HepG2 (cell line): ENCODE data around the gene NEU4. TPM values are rescaled to one million over a fixed set of nuclear protein-coding genes. Genes with fewer than 3 reads are reported as not detected.

Experiments
- ATAC-seq: fragments of 200-7000 bp; cut with Tn5 transposase; 3 replicates; pipeline ENCODE4 v1.9.1; 2020; ENCODE audit warnings: mild to moderate bottlenecking, moderate library complexity
- BruUV-seq: library from RNA; stranded (reverse); fragments of 400-500 nt; replicated peaks from 2 replicates; lab custom pipeline; 2021; lab: Mats Ljungman, UMichigan
- CTCF ChIA-PET: fragments of 300-600 bp; formaldehyde crosslinking; extraction: SDS; loops from one replicate; lab custom pipeline; 2021; ENCODE audit warnings: low total read pairs, inconsistent platforms, low intra/inter-chr PET ratio; lab: Yijun Ruan, JAX
- POLR2A ChIA-PET: fragments of 350-600 bp; sonication (Branson Sonifier 250); formaldehyde crosslinking; loops from one replicate; lab custom pipeline; 2020; ENCODE audit warnings: antibody characterized with exemption, inconsistent platforms; lab: Yijun Ruan, JAX
- DNase-seq: peaks from one replicate; pipeline ENCODE4 v3.0.0-alpha.2; 2015; ENCODE audit warnings: low spot score
- FAIRE-seq: peaks from 3 replicates; lab custom pipeline; 2011; peaks lifted over from hg19 to GRCh38; lab: Jason Lieb, UNC
- H2AFZ ChIP-seq: one replicate; pipeline ENCODE4 v1.6.1; 2011; ENCODE audit warnings: low read length, inconsistent platforms
- H3K27ac ChIP-seq: fragments of 300-600 bp; 3 replicates; pipeline ENCODE4 v1.8.0; 2011; ENCODE audit warnings: mixed run types, mild to moderate bottlenecking, mixed read lengths, low read length, inconsistent platforms; ENCODE audit not compliant: insufficient read depth; ENCODE audit errors: extremely low read length
- H3K27me3 ChIP-seq, 2 experiments: fragments of 200-600 bp in 1 of 2; 2 replicates in 1 of 2; 3 replicates in 1 of 2; pipeline versions ENCODE4 v1.6.0 to v1.8.0; 2011; ENCODE audit warnings: low read length in 2 of 2, mild to moderate bottlenecking in 2 of 2, moderate library complexity in 2 of 2, inconsistent platforms in 1 of 2; ENCODE audit not compliant: insufficient read depth in 2 of 2, control insufficient read depth in 1 of 2
- H3K36me3 ChIP-seq, 2 experiments: fragments of 200-600 bp in 1 of 2; replicated peaks in 1 of 2; 2 replicates in 1 of 2; 3 replicates in 1 of 2; pipeline versions ENCODE4 v1.5.1 to v1.8.0; 2011; ENCODE audit warnings: low read length in 2 of 2, inconsistent platforms in 1 of 2; ENCODE audit not compliant: insufficient read depth in 2 of 2, control insufficient read depth in 1 of 2
- H3K4me1 ChIP-seq: 2 replicates; pipeline ENCODE4 v1.5.1; 2012; ENCODE audit warnings: low read length, inconsistent platforms; ENCODE audit not compliant: insufficient read depth
- H3K4me2 ChIP-seq: 2 replicates; pipeline ENCODE4 v1.6.0; 2011; ENCODE audit warnings: low read depth, low read length, inconsistent platforms
- H3K4me3 ChIP-seq, 3 experiments: fragments of 200-600 bp in 1 of 3; sonication (generic), shearing (Covaris generic) in 1 of 3; replicated peaks in 1 of 3; 2 replicates each; pipeline ENCODE4 v1.5.1; 2011 to 2016; ENCODE audit warnings: low read length in 3 of 3, inconsistent platforms in 2 of 3, low read depth in 2 of 3, mild to moderate bottlenecking in 2 of 3, control low read depth in 1 of 3, mixed read lengths in 1 of 3; ENCODE audit not compliant: insufficient read depth in 1 of 3
- H3K79me2 ChIP-seq: one replicate; pipeline ENCODE4 v1.6.1; 2011; ENCODE audit warnings: low read length, inconsistent platforms; ENCODE audit not compliant: insufficient read depth
- H3K9ac ChIP-seq: 2 replicates; pipeline ENCODE4 v1.6.0; 2011; ENCODE audit warnings: mild to moderate bottlenecking, low read depth, low read length, inconsistent platforms; ENCODE audit not compliant: insufficient read depth
- H3K9me3 ChIP-seq: 2 replicates; pipeline ENCODE4 v1.5.1; 2012; ENCODE audit warnings: mild to moderate bottlenecking, low read length
- H4K20me1 ChIP-seq: 2 replicates; pipeline ENCODE4 v1.6.0; 2011; ENCODE audit warnings: inconsistent platforms, mild to moderate bottlenecking, low read length, moderate library complexity; ENCODE audit not compliant: insufficient read depth
- CHCHD3 ChIP-seq: sonication (generic); formaldehyde crosslinking; IDR thresholded peaks from 2 replicates; pipeline ENCODE4 v1.8.0; 2022; ENCODE audit warnings: mild to moderate bottlenecking, missing genetic modification reagents, moderate library complexity
- EEA1 ChIP-seq: sonication (generic); formaldehyde crosslinking; IDR thresholded peaks from 2 replicates; pipeline ENCODE4 v1.5.1; 2020; ENCODE audit warnings: mild to moderate bottlenecking, missing genetic modification reagents, borderline replicate concordance
- EZH2 ChIP-seq: conservative IDR thresholded peaks from 2 replicates; pipeline ENCODE4 v1.6.1; 2012; ENCODE audit warnings: mild to moderate bottlenecking, low read depth, low read length, moderate library complexity
- HNRNPL ChIP-seq: fragments of 200-400 bp; formaldehyde crosslinking; IDR thresholded peaks from 2 replicates; pipeline ENCODE4 v1.6.1; 2017; ENCODE audit warnings: mild to moderate bottlenecking, low read depth, low read length
- IKZF1 ChIP-seq: fragments of 450-650 bp; IDR thresholded peaks from 2 replicates; pipeline ENCODE4 v1.7.1; 2016
- JUN ChIP-seq: sonication (generic); formaldehyde crosslinking; IDR thresholded peaks from 2 replicates; pipeline ENCODE4 v1.4.0; 2020; ENCODE audit warnings: mild to moderate bottlenecking, missing genetic modification reagents
- KLF13 ChIP-seq: sonication (generic); formaldehyde crosslinking; IDR thresholded peaks from 2 replicates; pipeline ENCODE4 v1.4.0; 2020; ENCODE audit warnings: mild to moderate bottlenecking, missing genetic modification reagents
- KLF9 ChIP-seq: IDR thresholded peaks from 2 replicates; pipeline ENCODE4 v1.6.1; 2016; ENCODE audit warnings: low read depth
- NFKB2 ChIP-seq: sonication (generic); formaldehyde crosslinking; IDR thresholded peaks from 2 replicates; pipeline ENCODE4 v1.4.0; 2020; ENCODE audit warnings: missing genetic modification reagents, borderline replicate concordance
- SALL1 ChIP-seq: sonication (generic); formaldehyde crosslinking; IDR thresholded peaks from 2 replicates; pipeline ENCODE4 v1.8.0; 2022; ENCODE audit warnings: mild to moderate bottlenecking, missing genetic modification reagents
- TEAD3 ChIP-seq: optimal IDR thresholded peaks from 2 replicates; pipeline ENCODE3; 2016; ENCODE audit warnings: borderline replicate concordance
- ZBTB20 ChIP-seq: sonication (generic); formaldehyde crosslinking; IDR thresholded peaks from 2 replicates; pipeline ENCODE4 v1.8.1; 2023; ENCODE audit warnings: missing genetic modification reagents, low read depth, mild to moderate bottlenecking, borderline replicate concordance
- ZNF556 ChIP-seq: sonication (generic); formaldehyde crosslinking; IDR thresholded peaks from 2 replicates; pipeline ENCODE4 v1.4.0; 2020; ENCODE audit warnings: mild to moderate bottlenecking, missing genetic modification reagents, borderline replicate concordance
- ZNF558 ChIP-seq: sonication (generic); formaldehyde crosslinking; IDR thresholded peaks from 2 replicates; pipeline ENCODE4 v1.9.0; 2022; ENCODE audit warnings: mild to moderate bottlenecking, missing genetic modification reagents, borderline replicate concordance
- ZNF891 ChIP-seq: sonication (generic); formaldehyde crosslinking; IDR thresholded peaks from 2 replicates; pipeline ENCODE4 v1.5.0; 2020; ENCODE audit warnings: mild to moderate bottlenecking, missing genetic modification reagents
- ZSCAN21 ChIP-seq: sonication (generic); formaldehyde crosslinking; IDR thresholded peaks from 2 replicates; pipeline ENCODE4 v1.8.0; 2022; ENCODE audit warnings: mild to moderate bottlenecking, missing genetic modification reagents, moderate library complexity, borderline replicate concordance
- WGBS: methylation state at CpG from one replicate; pipeline ENCODE4 v1.1.6; 2017; ENCODE audit warnings: low lambda C conversion rate; 5-methylcytosine and 5-hydroxymethylcytosine counted together
- in situ Hi-C: cut with HindIII; loops from 2 replicates; pipeline ENCODE4 v1.10.0; 2017; ENCODE audit warnings: low pct_unique_long_range_greater_than_20kb; ENCODE audit not compliant: extremely low pct_ligation_motif_present
- intact Hi-C: fragments of 100-400 bp; cut with micrococcal nuclease; formaldehyde crosslinking; loops from one replicate; pipeline ENCODE4 v1.10.0; 2022; ENCODE audit not compliant: unreplicated experiment
- polyA plus RNA-seq, 8 experiments: library from polyadenylated mRNA; depleted of rRNA in 3 of 8; stranded (reverse) in 7 of 8; unstranded in 1 of 8; fragments of >200 nt; fragmentation: Illumina TruSeq in 4 of 8; extraction: Trizol in 4 of 8; gene quantifications; 2 replicates each; pipeline versions ENCODE4 v1.2.1 to v1.2.3, GENCODE V29; 2011 to 2016; ENCODE audit warnings: low read depth in 4 of 8, missing spikeins in 1 of 8, mixed read lengths in 1 of 8; ENCODE audit not compliant: insufficient read depth in 1 of 8
- total RNA-seq, 5 experiments: library from RNA; depleted of rRNA; stranded (reverse); fragments of >200 nt; fragmentation: Illumina TruSeq; extraction: Trizol; gene quantifications; 2 replicates each; pipeline ENCODE4 v1.2.3, GENCODE V29; 2016; ENCODE audit warnings: low read depth in 1 of 5
- TF ChIP-seq, protein P1 (sequence below), 2 experiments: sonication (generic) in 1 of 2; formaldehyde crosslinking in 1 of 2; IDR thresholded peaks; 2 replicates each; pipeline versions ENCODE4 v1.4.0 to v1.6.1; 2016 to 2020; ENCODE audit warnings: borderline replicate concordance in 1 of 2, low read depth in 1 of 2, mild to moderate bottlenecking in 1 of 2, missing genetic modification reagents in 1 of 2

NEU4 gene
- total and polyA plus RNA-seq, 2 of the 13 experiments (the other 11 are each of a cell fraction or from before 2014, with no cell fraction given) = 53.5 to 107 TPM

DNA sequence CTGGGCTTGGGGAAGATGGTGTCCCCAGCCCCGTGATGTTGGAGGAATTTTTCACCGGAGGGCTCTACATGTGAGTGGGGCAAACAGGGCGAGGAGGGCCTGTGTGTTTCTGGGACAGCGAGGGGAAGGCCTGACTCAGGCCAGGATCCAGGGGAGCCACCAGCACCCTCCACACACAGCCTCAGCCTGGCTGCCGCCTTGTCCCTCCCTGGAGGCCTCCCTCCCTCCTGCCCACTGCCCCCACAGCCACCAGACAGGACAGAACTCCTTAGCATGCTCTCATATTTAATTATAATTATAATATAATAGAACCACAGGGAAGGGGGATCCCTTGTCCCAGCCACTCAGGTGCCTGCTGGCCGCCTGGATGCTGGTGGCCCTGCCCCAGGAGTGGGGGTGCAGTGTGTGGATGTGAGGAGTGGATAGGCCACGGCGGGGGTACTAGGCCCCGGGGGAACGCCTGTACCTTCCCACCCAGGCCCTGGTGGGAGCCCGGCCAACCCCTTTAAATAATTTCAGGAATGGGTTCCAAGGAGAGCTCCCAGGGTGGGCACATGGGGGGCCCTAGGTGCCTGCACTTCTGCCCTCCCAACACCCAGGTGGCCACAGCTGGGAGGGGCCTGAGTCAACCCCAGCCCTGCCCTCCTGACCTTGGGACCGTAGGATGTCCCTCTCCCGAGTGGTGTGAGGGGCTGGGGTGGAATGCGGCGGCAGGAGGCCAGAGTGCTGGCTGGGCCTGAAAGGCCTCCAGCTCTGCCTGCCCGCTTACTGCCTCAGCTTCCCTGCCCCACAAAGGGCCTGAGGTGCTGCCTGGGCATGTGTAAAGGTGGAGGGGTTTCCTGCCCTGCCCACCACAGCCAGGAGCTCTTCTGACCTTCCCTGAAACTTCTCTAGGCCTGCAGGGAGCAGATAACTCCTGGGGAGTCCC is 40.9 kb downstream of the NEU4 start (continued):
- TF ChIP-seq ZBTB20 (CRISPR knock-in tag) = no peak
- TF ChIP-seq ZSCAN21 (CRISPR knock-in tag) = 0 out of 2 replicates have a peak, but pooled peaks have one; percentile 32
- TF ChIP-seq NFKB2 (CRISPR knock-in tag) = peak; percentile 43; the same call in 1 of the 2 replicates
- TF ChIP-seq ZNF558 (CRISPR knock-in tag) = 0 out of 2 replicates have a peak, but pooled peaks have one; percentile 44
- TF ChIP-seq ZNF891 = peak; percentile 53; the same call in 1 of the 2 replicates
- TF ChIP-seq HNRNPL = peak; percentile 57; the same call in 1 of the 2 replicates
- peak; percentile 52 for TF ChIP-seq TEAD3
- no peak for TF ChIP-seq JUN (CRISPR knock-in tag)

GRCh38 chr2:241850544-241851324 is 41.7 kb downstream of the NEU4 start:
- WGBS = 11% methylated on average over 12 of the region's 27 CpGs
- no peaks in the 10 kb centered on the region for H3K9me3 ChIP-seq
- intact Hi-C loops = no loop called here
- BruUV-seq = no TSS peak
- ATAC-seq (peak; percentile 65), DNase-seq (no peak), FAIRE-seq (no peak)
- H3K4me1 ChIP-seq = peaks cover 11% of the 10 kb centered on the region
- H3K27me3 ChIP-seq = peaks cover 31 to 76% of the 10 kb centered on the region in 2 experiments
- H2AFZ ChIP-seq = no peak overlapping the region
- peak overlapping the region; percentile 61 for H3K4me2 ChIP-seq
- H3K9ac ChIP-seq = no peak overlapping the region
- in situ Hi-C loops = no loop called here
- no peaks in the 10 kb centered on the region for H3K79me2 ChIP-seq
- H4K20me1 ChIP-seq = no peaks in the 10 kb centered on the region
- ChIA-PET POLR2A (interaction anchor here (1.2 kb wide), 1 partner anchor 42 kb away, joined by 4 read pairs; the partner anchor contains the start of gene NEU4), CTCF (no interaction called here)
- no peaks in the 10 kb centered on the region for H3K36me3 ChIP-seq
- H3K4me3 ChIP-seq = peak overlapping the region in 1 of 3 experiments; percentile 49; a peak in 1 of 6 replicates
- no peak overlapping the region for H3K27ac ChIP-seq
- TF ChIP-seq KLF13 (peak; percentile 42; the same call in 1 of the 2 replicates), ZNF556 (CRISPR knock-in tag) (0 out of 2 replicates have a peak, but pooled peaks have one; percentile 21), SALL1 (CRISPR knock-in tag) (no peak; the same call in 1 of the 2 replicates), CHCHD3 (CRISPR knock-in tag) (0 out of 2 replicates have a peak, but pooled peaks have one; percentile 76), KLF9 (CRISPR knock-in tag) (no peak), EEA1 (0 out of 2 replicates have a peak, but pooled peaks have one; percentile 38), IKZF1 (no peak), EZH2 (peak; percentile 33; the same call in 1 of the 2 replicates)
- TF ChIP-seq, protein P1, sequence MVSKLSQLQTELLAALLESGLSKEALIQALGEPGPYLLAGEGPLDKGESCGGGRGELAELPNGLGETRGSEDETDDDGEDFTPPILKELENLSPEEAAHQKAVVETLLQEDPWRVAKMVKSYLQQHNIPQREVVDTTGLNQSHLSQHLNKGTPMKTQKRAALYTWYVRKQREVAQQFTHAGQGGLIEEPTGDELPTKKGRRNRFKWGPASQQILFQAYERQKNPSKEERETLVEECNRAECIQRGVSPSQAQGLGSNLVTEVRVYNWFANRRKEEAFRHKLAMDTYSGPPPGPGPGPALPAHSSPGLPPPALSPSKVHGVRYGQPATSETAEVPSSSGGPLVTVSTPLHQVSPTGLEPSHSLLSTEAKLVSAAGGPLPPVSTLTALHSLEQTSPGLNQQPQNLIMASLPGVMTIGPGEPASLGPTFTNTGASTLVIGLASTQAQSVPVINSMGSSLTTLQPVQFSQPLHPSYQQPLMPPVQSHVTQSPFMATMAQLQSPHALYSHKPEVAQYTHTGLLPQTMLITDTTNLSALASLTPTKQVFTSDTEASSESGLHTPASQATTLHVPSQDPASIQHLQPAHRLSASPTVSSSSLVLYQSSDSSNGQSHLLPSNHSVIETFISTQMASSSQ (IDR thresholded peaks at IDR 0.05; ENCODE audit: low read depth) = no peak
- TF ChIP-seq, protein P1 (CRISPR knock-in tag; IDR thresholded peaks at IDR 0.05; ENCODE audit: borderline replicate concordance) = 0 out of 2 replicates have a peak, but pooled peaks have one; percentile 16
